ENCODE measurements around the gene EMC9.

The EMC9 gene

DNA sequence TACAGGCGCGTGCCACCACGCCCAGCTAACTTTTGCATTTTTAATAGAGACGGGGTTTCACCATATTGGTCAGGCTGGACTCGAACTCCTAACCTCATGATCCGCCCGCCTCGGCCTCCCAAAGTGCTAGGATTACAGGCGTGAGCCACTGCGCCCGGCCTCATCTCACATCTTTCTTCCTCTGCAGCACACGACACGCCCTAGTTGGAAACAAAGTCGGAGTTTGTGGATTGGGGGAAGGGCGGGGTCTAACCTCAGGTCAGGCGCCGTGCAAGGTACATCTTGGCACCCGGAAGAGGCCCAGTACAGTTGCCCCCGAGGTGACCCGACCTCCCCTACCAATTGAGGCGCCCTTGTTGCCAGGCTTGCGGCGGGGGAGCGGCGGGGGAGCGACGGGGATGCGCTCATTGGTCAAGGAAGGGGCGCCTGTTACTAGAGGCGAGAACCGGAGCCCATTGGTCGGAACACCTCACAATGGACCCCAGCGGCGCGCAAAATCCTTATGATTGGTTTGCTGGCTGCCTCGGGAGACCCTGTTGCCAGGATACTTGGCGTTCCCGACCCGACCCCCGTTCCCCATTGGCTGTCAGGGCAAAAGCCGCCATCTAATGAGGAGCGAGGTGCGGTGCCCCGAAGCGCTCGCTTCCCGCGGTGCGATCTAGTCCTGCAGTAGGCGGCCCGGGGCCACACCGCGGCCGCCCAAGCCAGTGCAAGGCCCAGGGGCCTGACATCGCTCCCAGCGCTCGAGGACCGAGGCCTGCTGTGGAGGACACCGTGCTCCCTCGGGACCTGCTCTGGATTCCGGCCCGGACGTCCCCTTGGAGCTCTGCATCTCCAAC is 30.2 kb upstream of the EMC9 start, which contains the start of gene REC8:
Gene REC8, plus strand, starts transcription at position 659 of the 839 bp plus-strand sequence. CDS start 473 bp downstream, outside the sequence.
- Histone ChIP-seq H3K9ac (ENCODE audit: insufficient read length) (no peak within 1 kb of the TSS), H3K27ac (no peak within 1 kb of the TSS), H3K36me3 (ENCODE audit: insufficient read depth, low read length) (no peaks in the 10 kb centered on the region), H3K4me3 (no peak within 1 kb of the TSS), H3K9me3 (ENCODE audit: low read depth, low read length) (no peaks in the 10 kb centered on the region)
- DNase-seq (ENCODE audit: low read depth, low spot score): no peak
- TF ChIP-seq FOXP2 (optimal IDR thresholded peaks at IDR 0.05; ENCODE audit: control extremely low read depth, extremely low read length, insufficient read depth) (no peak), POLR2AphosphoS5 (IDR thresholded peaks at IDR 0.05; ENCODE audit: borderline replicate concordance, low read depth, low read length) (no peak), EZH2 (IDR thresholded peaks at IDR 0.05) (no peak)

DNA sequence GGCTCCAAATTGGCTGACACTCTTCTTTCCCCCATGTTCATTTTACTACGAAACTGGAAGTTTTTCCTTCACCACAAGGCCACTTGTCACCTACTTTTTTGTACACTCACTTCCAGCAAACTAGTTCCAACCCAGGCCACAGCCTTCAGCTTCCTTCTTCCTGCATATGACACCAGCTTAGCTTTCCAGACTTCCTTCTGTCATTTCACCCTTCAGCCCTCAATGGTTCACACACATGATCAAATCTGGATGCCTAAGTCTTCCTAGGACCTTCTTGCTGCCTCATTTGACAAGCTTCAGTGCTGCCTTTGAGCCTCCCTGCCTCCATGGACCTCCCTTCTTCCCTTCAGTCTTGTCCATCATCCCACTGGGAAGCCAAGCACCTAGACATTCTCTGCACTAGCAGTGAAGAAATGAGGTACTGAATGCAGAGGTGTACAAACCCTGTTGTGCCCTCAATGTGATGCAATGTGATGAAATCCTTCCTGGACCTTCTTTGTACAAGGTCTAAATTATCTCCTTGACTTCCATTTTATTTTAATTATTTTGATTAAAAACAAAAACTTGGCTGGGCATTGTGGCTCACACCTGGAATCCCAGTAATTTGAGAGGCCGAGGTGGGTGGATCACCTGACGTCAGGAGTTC is 26.2 kb upstream of the EMC9 start:
- Histone ChIP-seq H3K9ac (ENCODE audit: insufficient read length) (no peak overlapping the region), H3K27ac (peak overlapping the region; percentile 31; the same call in 1 of the 2 replicates), H3K9me3 (ENCODE audit: low read depth, low read length) (no peaks in the 10 kb centered on the region), H3K4me3 (no peak overlapping the region), H3K36me3 (ENCODE audit: insufficient read depth, low read length) (no peaks in the 10 kb centered on the region; the same call in 1 of the 2 replicates)
- DNase-seq (ENCODE audit: low read depth, low spot score): no peak
- TF ChIP-seq POLR2AphosphoS5 (IDR thresholded peaks at IDR 0.05; ENCODE audit: borderline replicate concordance, low read depth, low read length) (no peak), FOXP2 (optimal IDR thresholded peaks at IDR 0.05; ENCODE audit: control extremely low read depth, extremely low read length, insufficient read depth) (no peak), EZH2 (IDR thresholded peaks at IDR 0.05) (no peak)

DNA sequence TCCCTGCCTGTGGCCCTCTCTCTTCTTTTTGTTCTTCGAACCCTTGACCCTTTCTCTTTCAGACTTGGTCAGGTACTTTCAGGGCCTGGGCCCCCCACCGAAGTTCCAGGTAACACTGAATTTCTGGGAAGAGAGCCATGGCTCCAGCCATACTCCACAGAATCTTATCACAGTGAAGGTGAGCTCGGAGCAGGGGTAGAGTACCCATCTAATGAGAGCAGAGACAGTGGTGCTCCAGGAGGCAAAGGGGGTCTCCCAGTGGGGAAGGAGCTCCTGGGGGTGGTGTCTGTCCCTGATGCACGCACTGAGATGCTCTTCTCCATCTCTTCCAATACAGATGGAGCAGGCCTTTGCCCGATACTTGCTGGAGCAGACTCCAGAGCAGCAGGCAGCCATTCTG is 24.4 kb upstream of the EMC9 start:
- Histone ChIP-seq H3K9me3 (ENCODE audit: low read depth, low read length) (no peaks in the 10 kb centered on the region), H3K27ac (no peak overlapping the region), H3K9ac (ENCODE audit: insufficient read length) (no peak overlapping the region), H3K4me3 (no peak overlapping the region), H3K36me3 (ENCODE audit: insufficient read depth, low read length) (no peaks in the 10 kb centered on the region; the same call in 1 of the 2 replicates)
- DNase-seq (ENCODE audit: low read depth, low spot score): no peak
- TF ChIP-seq POLR2AphosphoS5 (IDR thresholded peaks at IDR 0.05; ENCODE audit: borderline replicate concordance, low read depth, low read length) (no peak), FOXP2 (optimal IDR thresholded peaks at IDR 0.05; ENCODE audit: control extremely low read depth, extremely low read length, insufficient read depth) (no peak), EZH2 (IDR thresholded peaks at IDR 0.05) (no peak)

DNA sequence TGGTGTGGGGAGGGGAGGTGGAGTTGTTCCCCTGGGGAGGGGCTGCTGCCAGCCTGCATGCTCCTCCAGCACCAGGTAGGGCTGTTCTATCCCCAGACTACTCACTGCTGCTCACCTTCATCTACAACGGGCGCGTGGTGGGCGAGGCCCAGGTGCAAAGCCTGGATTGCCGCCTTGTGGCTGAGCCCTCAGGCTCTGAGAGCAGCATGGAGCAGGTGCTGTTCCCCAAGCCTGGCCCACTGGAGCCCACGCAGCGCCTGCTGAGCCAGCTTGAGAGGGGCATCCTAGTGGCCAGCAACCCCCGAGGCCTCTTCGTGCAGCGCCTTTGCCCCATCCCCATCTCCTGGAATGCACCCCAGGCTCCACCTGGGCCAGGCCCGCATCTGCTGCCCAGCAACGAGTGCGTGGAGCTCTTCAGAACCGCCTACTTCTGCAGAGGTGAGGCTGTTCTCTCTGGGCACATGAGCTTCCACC is 23.2 kb upstream of the EMC9 start:
- Histone ChIP-seq H3K4me3 (no peak overlapping the region), H3K9me3 (ENCODE audit: low read depth, low read length) (no peaks in the 10 kb centered on the region), H3K9ac (ENCODE audit: insufficient read length) (peak overlapping the region; percentile 45), H3K36me3 (ENCODE audit: insufficient read depth, low read length) (peaks cover 11% of the 10 kb centered on the region; the same call in 1 of the 2 replicates), H3K27ac (no peak overlapping the region)
- DNase-seq (ENCODE audit: low read depth, low spot score): no peak
- no peak for TF ChIP-seq FOXP2 (optimal IDR thresholded peaks at IDR 0.05; ENCODE audit: control extremely low read depth, extremely low read length, insufficient read depth)
- TF ChIP-seq POLR2AphosphoS5 (IDR thresholded peaks at IDR 0.05; ENCODE audit: borderline replicate concordance, low read depth, low read length): no peak
- no peak for TF ChIP-seq EZH2 (IDR thresholded peaks at IDR 0.05)

DNA sequence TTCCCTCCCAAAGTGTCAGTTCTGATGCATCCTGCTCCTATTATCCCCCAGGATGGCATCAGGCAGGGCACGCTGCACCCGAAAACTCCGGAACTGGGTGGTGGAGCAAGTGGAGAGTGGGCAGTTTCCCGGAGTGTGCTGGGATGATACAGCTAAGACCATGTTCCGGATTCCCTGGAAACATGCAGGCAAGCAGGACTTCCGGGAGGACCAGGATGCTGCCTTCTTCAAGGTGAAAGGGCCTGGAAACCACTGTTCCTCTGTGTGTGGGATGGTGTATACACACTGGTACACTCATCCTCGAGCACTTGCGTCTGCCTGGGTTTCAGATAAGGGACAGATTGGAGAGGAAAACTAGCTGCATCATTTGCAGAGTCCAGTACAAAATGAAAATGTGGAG is 20.7 kb upstream of the EMC9 start:
- H3K4me3 ChIP-seq: peak overlapping the region; percentile 78; the same call in 1 of the 2 replicates

DNA sequence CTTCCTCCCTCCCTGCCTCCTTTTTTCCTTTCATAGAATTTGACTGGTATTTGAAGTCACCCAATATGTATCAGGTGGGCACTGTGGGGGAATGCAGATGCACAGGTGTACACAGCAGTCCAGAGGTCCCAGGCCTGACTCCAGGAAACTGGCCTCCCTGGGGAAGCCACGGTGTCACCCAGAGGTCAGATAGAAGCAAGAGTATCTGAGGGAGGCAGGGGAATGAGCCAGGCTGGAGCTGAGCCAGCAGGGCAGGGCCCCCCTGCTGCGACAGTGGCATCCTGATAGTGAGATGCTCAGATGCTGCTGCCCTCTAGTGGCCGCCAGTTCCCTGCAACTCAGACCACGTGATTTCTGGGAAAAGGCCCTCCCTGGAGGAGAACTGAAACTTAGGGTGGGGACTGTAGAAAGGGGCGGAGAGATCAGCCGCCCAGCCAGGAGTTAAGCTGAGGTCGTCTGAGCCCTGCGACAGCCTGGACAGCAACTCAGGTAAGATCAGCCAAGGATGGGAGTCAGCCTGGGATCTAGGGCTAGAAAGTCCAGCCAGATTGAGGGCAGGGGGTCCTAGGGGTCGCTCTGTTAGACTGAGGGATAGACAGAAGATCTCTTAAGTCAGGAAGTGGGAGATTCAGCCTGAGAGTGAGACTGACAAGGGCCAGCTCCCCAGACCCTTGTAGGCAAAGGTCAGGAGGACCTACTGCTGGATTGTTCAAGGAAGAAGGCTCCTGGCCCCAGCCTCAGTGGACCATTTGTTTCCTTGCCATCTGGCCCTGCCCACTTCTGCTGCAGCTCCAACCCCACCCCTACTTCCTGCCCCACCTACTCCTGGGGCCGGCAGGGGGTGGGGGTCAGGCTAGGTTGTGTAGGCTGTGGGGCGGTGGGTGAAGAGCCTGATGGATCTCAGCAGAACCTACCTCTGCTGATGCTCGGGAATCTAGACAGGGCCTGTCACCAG is 19.7 kb upstream of the EMC9 start, which contains the start of gene IRF9:
Gene IRF9, plus strand, starts transcription at position 416 of the 955 bp plus-strand sequence. CDS start 880 bp downstream, outside the sequence.
- peaks cover 31% of the 10 kb centered on the region for H3K36me3 ChIP-seq (ENCODE audit: insufficient read depth, low read length)
- no peak within 1 kb of the TSS for H3K27ac ChIP-seq
- no peak for TF ChIP-seq EZH2 (IDR thresholded peaks at IDR 0.05)
- TF ChIP-seq POLR2AphosphoS5 (IDR thresholded peaks at IDR 0.05; ENCODE audit: borderline replicate concordance, low read depth, low read length): peak; percentile 68
- peak; percentile 16 for TF ChIP-seq FOXP2 (optimal IDR thresholded peaks at IDR 0.05; ENCODE audit: control extremely low read depth, extremely low read length, insufficient read depth)
- H3K9ac ChIP-seq (ENCODE audit: insufficient read length): peak within 1 kb of the TSS; percentile 64
- peak; percentile 91 for DNase-seq (ENCODE audit: low read depth, low spot score)
- H3K9me3 ChIP-seq (ENCODE audit: low read depth, low read length): no peaks in the 10 kb centered on the region
- peak within 1 kb of the TSS; percentile 78 for H3K4me3 ChIP-seq

More for the DNA sequence above, 20.7 kb upstream of the EMC9 start:
- peaks cover 25% of the 10 kb centered on the region for H3K36me3 ChIP-seq (ENCODE audit: insufficient read depth, low read length)
- no peak for DNase-seq (ENCODE audit: low read depth, low spot score)
- H3K9ac ChIP-seq (ENCODE audit: insufficient read length): peak overlapping the region; percentile 64
- no peak for TF ChIP-seq POLR2AphosphoS5 (IDR thresholded peaks at IDR 0.05; ENCODE audit: borderline replicate concordance, low read depth, low read length)
- no peak overlapping the region for H3K27ac ChIP-seq
- H3K9me3 ChIP-seq (ENCODE audit: low read depth, low read length): no peaks in the 10 kb centered on the region

DNA sequence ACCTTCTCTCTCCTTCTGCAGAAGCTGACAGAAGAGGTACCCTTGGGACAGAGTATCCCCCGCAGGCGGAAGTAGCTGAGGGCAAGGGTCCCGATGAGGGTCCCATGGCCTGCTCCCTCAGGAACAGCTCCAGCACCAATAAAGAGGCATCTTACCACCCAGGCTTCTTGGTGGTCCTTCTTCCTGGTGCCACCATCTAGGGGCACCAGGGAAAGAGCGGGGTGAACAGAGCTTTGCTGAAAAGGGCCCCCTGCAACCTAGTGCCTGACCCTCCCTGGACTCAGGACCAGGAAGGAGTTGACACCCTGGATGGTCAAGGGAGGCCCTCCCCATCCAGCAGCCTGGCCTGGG is 19.1 kb upstream of the EMC9 start:
- Histone ChIP-seq H3K9me3 (ENCODE audit: low read depth, low read length) (no peaks in the 10 kb centered on the region), H3K9ac (ENCODE audit: insufficient read length) (no peak overlapping the region), H3K36me3 (ENCODE audit: insufficient read depth, low read length) (peaks cover 36% of the 10 kb centered on the region), H3K4me3 (no peak overlapping the region), H3K27ac (no peak overlapping the region)
- DNase-seq (ENCODE audit: low read depth, low spot score): no peak
- TF ChIP-seq POLR2AphosphoS5 (IDR thresholded peaks at IDR 0.05; ENCODE audit: borderline replicate concordance, low read depth, low read length) (no peak), EZH2 (IDR thresholded peaks at IDR 0.05) (no peak), FOXP2 (optimal IDR thresholded peaks at IDR 0.05; ENCODE audit: control extremely low read depth, extremely low read length, insufficient read depth) (no peak)
